ENCODE measurements around the gene NBPF15. TPM values are rescaled to one million over a fixed set of nuclear protein-coding genes. Genes with fewer than 3 reads are reported as not detected.
"Not testable (repeated sequence)": the region's sequence is repeated elsewhere in the genome, so short reads cannot be mapped to it uniquely, and the experiment has no call there.

Gene NBPF15, protein sequence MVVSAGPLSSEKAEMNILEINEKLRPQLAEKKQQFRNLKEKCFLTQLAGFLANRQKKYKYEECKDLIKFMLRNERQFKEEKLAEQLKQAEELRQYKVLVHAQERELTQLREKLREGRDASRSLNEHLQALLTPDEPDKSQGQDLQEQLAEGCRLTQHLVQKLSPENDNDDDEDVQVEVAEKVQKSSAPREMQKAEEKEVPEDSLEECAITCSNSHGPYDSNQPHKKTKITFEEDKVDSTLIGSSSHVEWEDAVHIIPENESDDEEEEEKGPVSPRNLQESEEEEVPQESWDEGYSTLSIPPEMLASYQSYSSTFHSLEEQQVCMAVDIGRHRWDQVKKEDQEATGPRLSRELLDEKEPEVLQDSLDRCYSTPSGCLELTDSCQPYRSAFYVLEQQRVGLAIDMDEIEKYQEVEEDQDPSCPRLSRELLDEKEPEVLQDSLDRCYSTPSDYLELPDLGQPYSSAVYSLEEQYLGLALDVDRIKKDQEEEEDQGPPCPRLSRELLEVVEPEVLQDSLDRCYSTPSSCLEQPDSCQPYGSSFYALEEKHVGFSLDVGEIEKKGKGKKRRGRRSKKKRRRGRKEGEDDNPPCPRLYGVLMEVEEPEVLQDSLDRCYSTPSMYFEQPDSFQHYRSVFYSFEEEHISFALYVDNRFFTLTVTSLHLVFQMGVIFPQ
- total RNA-seq: 10 to 100 TPM; 22.6 to 23.9 TPM

DNA sequence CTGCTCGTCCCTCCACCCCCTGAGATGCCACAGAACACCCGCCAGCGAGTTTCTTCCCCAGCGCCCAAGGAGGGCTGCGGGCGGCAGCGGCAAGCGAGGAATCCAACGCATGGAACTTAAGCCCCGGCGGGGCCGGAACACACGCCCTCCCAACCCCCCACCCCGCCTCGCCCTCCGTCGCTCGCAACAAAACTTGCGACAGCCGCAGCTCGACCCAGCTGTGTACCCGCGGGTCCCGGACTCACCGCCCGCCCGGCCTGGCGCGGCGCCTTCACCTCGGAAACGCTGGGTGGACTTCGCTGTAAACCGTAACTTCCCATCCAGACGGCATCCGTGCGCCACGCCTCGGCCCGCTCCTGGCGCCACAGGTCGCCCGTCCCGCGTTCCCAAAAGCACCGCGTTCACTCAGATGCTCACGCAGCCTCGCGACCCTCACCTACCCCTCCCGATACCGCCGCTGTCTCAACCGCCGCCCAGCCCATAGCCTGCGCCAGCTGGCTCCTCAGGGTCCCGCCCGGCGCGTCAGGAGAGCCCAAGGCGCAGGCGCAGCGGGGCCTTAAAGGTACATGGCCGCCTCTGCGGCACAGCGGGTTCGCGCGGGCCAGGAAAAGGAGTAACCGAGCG is at the start of gene NBPF15:
Gene NBPF15, minus strand, starts transcription at position 534 of the 624 bp plus-strand sequence. CDS start 21,666 bp downstream, outside the sequence.
- H3K36me3 Mint-ChIP-seq (ENCODE audit: low read depth); POLR2A ChIA-PET; CTCF ChIA-PET; H3K27me3 Mint-ChIP-seq (ENCODE audit: low read depth); H3K4me1 Mint-ChIP-seq (ENCODE audit: low read depth); H3K9me3 Mint-ChIP-seq (ENCODE audit: insufficient read depth): not testable (repeated sequence)
- peak; percentile 96 for ATAC-seq
- Mint-ChIP-seq H3K4me3 (peak within 1 kb of the TSS; percentile 88), H3K27ac (peak within 1 kb of the TSS; percentile 80)
- peak; percentile 68 for DNase-seq

DNA sequence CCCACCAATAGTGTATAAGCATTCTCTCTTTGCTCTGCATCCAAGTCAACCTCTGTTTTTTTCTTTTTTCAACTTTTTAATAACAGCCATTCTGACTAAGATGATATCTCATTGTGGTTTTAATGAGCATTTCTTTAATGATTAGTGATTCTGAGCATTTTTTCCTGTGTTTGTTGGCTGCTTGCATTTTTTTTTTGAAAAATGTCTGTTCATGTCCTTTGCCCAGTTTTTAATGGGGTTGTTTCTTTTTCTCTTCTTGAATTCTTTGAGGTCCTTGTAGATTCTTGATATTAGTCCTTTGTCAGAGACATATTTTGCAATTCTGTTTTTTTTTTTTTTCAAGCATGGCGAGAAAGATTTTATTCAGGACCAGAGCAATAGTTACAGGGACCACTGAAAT is 35.0 kb upstream of the NBPF15 start:
- ATAC-seq; H3K4me3 Mint-ChIP-seq; H3K4me1 Mint-ChIP-seq (ENCODE audit: low read depth); H3K27me3 Mint-ChIP-seq (ENCODE audit: low read depth); CTCF ChIA-PET; H3K9me3 Mint-ChIP-seq (ENCODE audit: insufficient read depth); H3K36me3 Mint-ChIP-seq (ENCODE audit: low read depth); H3K27ac Mint-ChIP-seq; DNase-seq; POLR2A ChIA-PET: not testable (repeated sequence)

DNA sequence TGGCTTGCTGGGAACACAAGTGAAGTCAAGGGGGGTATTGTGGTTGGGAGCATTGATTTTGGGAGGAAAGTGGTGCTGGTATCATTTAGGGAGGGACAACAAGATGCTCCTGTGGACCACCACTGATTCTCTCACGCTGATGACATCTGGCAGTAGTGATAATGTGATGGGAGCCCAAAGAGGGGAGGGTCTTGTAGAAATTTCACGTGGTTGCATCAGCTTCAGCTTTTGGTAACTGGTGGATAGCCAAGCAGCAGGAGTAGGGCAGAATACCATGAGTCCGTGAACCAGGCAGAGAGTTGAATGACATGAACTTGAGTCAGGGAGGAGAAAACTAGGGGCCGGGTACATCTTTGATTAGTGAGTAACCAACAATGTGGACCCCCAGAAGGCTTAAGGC is 32.7 kb upstream of the NBPF15 start:
- H3K4me3 Mint-ChIP-seq; CTCF ChIA-PET; H3K4me1 Mint-ChIP-seq (ENCODE audit: low read depth); H3K9me3 Mint-ChIP-seq (ENCODE audit: insufficient read depth); H3K27me3 Mint-ChIP-seq (ENCODE audit: low read depth); H3K27ac Mint-ChIP-seq; DNase-seq; H3K36me3 Mint-ChIP-seq (ENCODE audit: low read depth); ATAC-seq; POLR2A ChIA-PET: not testable (repeated sequence)

DNA sequence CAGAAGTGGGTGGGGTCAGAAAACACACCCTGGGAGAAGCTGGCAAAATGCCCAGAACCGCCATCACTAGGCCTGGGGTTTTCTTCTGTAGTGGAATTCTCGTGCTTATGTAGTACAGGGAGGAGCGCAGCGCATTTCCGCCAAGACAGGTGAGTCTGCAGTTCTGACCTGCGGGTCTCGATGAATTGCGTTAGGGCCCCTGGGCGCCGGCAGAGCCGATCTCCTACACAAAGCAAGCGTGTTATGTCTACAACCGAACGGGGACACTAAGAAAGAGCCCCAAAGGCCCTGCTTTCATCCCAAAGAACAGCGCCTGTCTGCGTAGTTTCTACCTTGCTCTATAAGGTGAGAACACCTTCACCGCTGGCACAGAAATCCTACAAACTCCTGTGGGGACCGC is 28.9 kb upstream of the NBPF15 start:
- POLR2A ChIA-PET; H3K4me1 Mint-ChIP-seq (ENCODE audit: low read depth); CTCF ChIA-PET; ATAC-seq; H3K4me3 Mint-ChIP-seq; H3K36me3 Mint-ChIP-seq (ENCODE audit: low read depth); H3K27ac Mint-ChIP-seq; H3K27me3 Mint-ChIP-seq (ENCODE audit: low read depth); H3K9me3 Mint-ChIP-seq (ENCODE audit: insufficient read depth); DNase-seq: not testable (repeated sequence)

DNA sequence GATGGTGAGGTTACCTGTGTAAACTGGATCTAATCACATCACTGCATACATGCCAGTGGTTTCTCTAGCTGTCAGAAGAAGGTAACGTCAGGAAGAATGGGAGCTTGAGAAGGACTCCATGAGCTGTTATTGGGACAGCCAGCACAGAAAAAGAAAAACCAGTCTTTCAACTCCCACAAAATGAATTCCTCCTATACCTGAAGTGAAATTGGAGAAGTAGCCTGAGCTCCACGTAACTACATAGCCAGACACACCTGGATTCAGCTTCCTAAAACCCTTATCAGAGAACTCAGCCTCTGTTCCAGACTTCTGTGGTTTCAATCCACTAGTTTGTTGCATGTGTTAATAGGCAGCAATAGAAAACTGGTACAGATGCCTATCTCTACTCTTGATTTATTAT is 25.5 kb upstream of the NBPF15 start:
- H3K36me3 Mint-ChIP-seq (ENCODE audit: low read depth); H3K4me3 Mint-ChIP-seq; POLR2A ChIA-PET; DNase-seq; H3K4me1 Mint-ChIP-seq (ENCODE audit: low read depth); H3K9me3 Mint-ChIP-seq (ENCODE audit: insufficient read depth); H3K27ac Mint-ChIP-seq; CTCF ChIA-PET; ATAC-seq; H3K27me3 Mint-ChIP-seq (ENCODE audit: low read depth): not testable (repeated sequence)

DNA sequence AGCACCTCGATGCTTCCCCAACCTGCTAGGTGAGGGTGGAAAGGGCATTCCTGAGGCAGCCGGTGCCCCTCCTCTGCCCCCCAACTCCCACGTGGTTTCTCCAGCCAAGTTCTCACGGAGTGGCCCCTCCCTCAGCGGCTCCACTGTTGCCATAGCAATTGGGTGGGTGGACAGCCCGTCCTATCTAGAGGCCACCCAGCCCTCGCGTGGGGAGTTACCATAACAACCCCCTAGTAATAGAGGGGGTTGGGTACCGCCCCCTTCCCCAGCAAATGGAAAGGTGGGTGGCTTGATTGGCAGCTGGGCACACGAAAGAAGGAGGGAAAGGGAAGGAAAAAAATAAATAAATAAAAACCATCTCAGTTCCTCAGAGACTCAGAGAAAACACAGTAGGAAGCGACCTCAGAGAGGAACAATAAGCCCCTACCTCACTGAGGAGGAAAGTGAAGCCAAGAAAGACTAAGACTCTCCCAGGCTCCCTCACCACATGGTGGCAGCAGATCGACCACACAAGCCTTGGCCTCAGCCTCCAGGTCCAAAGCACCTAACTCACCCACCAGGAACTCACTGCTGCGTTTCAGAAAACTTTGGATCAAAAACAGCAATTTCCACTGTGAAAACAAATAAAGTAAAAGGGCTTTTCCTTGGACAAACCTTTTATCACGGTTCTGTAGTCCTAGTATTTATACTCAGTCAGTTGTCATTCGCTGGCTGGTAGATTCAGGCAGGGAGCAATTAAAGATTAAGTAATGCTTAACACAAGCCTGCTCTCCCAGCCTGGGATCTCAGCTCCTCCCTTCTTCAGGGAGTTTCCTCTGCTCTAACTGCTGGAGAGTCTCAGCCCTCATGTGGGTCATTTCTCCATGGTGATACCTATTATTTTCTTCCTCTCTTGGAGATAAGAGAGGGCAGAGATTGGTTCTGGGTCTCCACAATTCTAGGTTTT is 23.9 kb upstream of the NBPF15 start:
- CTCF ChIA-PET; H3K9me3 Mint-ChIP-seq (ENCODE audit: insufficient read depth); H3K27me3 Mint-ChIP-seq (ENCODE audit: low read depth); H3K4me3 Mint-ChIP-seq; H3K27ac Mint-ChIP-seq; H3K4me1 Mint-ChIP-seq (ENCODE audit: low read depth); POLR2A ChIA-PET; DNase-seq; H3K36me3 Mint-ChIP-seq (ENCODE audit: low read depth); ATAC-seq: not testable (repeated sequence)

DNA sequence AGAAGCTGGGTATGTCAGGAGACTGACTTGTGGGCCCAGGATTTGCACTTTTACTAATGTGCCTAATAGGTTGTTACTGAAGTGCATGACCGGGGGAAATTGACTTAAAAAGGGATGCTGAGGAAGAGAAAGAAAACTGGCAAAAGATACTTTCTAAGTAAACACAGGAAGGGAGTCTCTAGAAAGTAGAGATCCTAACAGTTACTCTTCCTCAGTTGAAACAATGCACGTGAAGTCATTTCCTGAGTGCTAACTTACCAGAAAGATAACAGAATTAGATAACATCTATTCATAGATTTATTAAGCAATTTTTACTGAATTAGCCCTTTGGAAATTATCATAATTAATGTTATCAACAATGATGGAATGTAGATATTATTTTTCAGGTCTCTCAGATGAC is 12.4 kb upstream of the NBPF15 start:
- ATAC-seq; H3K27ac Mint-ChIP-seq; H3K4me3 Mint-ChIP-seq; CTCF ChIA-PET; POLR2A ChIA-PET; H3K9me3 Mint-ChIP-seq (ENCODE audit: insufficient read depth); H3K27me3 Mint-ChIP-seq (ENCODE audit: low read depth); H3K36me3 Mint-ChIP-seq (ENCODE audit: low read depth); H3K4me1 Mint-ChIP-seq (ENCODE audit: low read depth); DNase-seq: not testable (repeated sequence)

DNA sequence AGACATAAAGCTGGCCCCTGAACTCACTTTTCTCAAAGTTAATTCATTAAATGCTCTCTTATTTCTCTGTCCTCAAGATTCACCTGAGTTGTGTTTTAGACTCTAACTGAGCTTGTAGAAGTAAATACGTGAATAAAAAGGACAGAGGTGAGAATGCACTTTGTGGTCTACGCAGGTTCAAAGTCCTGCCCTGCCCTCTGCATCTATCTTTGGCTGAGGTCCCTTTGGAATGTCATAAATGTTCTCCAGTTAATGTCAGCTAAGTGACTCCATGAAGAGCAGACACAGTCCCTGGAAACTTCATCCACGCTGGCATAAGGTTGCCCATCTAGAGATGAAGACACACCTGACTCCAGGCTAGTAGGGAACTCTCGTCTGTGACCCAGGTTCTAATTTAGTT is 10.0 kb upstream of the NBPF15 start:
- H3K9me3 Mint-ChIP-seq (ENCODE audit: insufficient read depth); H3K4me3 Mint-ChIP-seq; H3K27ac Mint-ChIP-seq; CTCF ChIA-PET; POLR2A ChIA-PET; ATAC-seq; H3K4me1 Mint-ChIP-seq (ENCODE audit: low read depth); H3K27me3 Mint-ChIP-seq (ENCODE audit: low read depth); H3K36me3 Mint-ChIP-seq (ENCODE audit: low read depth); DNase-seq: not testable (repeated sequence)

DNA sequence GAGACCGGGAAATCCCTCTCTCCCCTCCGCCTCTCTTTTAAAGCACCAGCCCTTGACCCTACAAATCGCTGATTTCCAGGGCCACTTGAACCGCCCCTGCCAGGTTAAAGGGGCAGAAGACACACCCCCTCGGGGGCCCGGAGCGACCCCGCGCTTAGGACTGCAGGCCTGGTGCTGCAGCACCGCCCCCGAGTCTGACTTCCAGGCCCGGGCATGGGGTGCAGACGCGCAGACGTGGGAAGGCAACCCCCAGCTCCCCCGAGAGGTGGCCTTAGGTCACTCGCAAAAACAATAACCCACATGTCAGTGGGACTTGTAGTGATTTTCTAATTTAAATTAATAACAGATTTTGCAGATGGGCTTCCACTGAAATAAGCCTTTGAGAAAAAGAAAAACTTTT is 309 bp upstream of the NBPF15 start:
- DNase-seq; H3K27ac Mint-ChIP-seq; H3K36me3 Mint-ChIP-seq (ENCODE audit: low read depth); H3K4me3 Mint-ChIP-seq; H3K4me1 Mint-ChIP-seq (ENCODE audit: low read depth); CTCF ChIA-PET; H3K27me3 Mint-ChIP-seq (ENCODE audit: low read depth); H3K9me3 Mint-ChIP-seq (ENCODE audit: insufficient read depth); POLR2A ChIA-PET: not testable (repeated sequence)
- peak; percentile 17 for ATAC-seq

DNA sequence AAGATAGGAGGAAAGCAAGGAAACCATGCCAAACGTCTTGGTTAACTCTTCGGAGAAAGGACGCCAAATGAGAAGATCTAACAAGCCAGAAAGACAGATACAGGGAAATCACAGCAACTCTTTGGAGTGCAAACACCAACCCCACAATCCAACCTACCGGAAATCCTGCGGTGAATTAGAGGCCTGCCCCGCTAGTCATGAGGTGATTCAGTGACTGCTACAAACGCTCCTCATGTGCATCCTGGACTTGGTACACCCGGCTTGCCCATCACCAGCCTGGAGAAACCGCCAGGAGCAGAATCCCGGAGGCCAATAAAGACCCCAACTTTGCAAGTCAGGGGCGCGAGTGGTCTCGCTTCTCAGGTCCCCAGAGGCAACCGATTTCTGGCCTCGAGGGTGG is 783 bp downstream of the NBPF15 start:
- peak overlapping the region; percentile 88 for H3K4me3 Mint-ChIP-seq
- H3K9me3 Mint-ChIP-seq (ENCODE audit: insufficient read depth); H3K4me1 Mint-ChIP-seq (ENCODE audit: low read depth); H3K36me3 Mint-ChIP-seq (ENCODE audit: low read depth); CTCF ChIA-PET; POLR2A ChIA-PET; H3K27me3 Mint-ChIP-seq (ENCODE audit: low read depth); H3K27ac Mint-ChIP-seq: not testable (repeated sequence)
- DNase-seq (peak; percentile 34), ATAC-seq (peak; percentile 49)

DNA sequence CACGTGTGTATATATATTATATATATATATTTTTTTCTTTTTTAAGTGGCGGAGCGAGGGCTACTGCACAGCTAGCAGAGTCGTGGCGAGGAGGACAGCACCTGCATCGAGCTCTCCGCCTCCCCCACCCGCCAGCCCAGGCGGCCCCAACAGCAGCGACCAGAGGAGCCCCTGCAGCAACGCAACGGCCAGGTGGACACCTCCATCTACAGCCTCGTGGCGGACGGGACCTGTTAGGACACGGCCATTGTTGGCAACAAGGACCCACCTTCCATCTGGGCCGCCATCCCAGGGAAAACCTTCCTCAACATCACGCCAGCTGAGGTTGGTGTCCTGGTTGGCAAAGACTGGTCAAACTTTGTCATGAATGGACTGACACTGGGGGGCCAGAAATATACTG is 19.1 kb downstream of the NBPF15 start:
- H3K27me3 Mint-ChIP-seq (ENCODE audit: low read depth); POLR2A ChIA-PET; H3K9me3 Mint-ChIP-seq (ENCODE audit: insufficient read depth); ATAC-seq; DNase-seq; H3K27ac Mint-ChIP-seq; H3K36me3 Mint-ChIP-seq (ENCODE audit: low read depth); CTCF ChIA-PET; H3K4me3 Mint-ChIP-seq; H3K4me1 Mint-ChIP-seq (ENCODE audit: low read depth): not testable (repeated sequence)

DNA sequence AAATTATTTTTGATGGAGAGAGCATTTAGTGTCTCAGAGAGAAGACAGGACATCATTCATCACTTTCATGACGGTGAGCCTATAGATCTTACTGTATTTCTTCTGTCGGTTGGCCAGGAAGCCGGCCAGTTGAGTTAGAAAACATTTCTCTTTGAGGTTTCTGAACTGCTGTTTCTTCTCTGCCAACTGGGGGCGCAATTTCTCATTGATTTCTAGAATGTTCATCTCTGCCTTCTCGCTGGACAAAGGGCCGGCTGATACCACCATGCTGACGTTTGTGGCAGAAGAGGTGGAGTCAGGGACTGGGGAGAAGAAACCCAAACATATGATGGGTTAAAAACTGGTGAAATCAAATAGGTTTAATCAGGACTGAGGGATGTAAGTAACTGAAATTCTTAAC is 21.7 kb downstream of the NBPF15 start:
- H3K4me3 Mint-ChIP-seq; DNase-seq; H3K27ac Mint-ChIP-seq; H3K4me1 Mint-ChIP-seq (ENCODE audit: low read depth); ATAC-seq; POLR2A ChIA-PET; H3K27me3 Mint-ChIP-seq (ENCODE audit: low read depth); H3K9me3 Mint-ChIP-seq (ENCODE audit: insufficient read depth); CTCF ChIA-PET; H3K36me3 Mint-ChIP-seq (ENCODE audit: low read depth): not testable (repeated sequence)

All from activated CD8-positive, alpha-beta T cell treated with anti-CD3 and anti-CD28 coated beads, Interleukin-2, amount 10 ng/mL, durations not matched to agents 7 days and 5 days (primary cell).